ENCODE measurements around the gene NR4A2.

NR4A2 gene

DNA sequence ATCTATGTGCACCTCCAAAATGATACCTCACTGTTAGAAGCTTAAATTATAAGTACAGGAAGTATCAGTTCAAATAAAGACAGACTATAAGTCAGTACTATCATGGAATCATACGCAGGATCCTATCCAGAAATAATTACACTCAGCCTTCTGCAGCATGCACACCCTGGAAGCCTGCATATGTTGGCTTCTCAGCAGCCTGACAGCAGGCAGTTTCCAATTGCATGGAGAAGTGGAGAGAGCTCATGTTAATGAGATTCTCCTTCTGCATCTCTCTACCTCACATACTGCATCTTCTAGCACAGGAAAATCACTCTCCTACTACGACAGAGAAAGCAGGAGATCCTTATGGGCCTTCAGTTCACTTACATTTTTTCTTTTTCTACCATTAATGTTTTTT is 20.5 kb downstream of the NR4A2 start:
- no peak for DNase-seq (ENCODE audit: low spot score)
- in situ Hi-C loops (cut with MboI; ENCODE audit: low pct_unique_long_range_greater_than_20kb, low sequenced_read_pairs, unreplicated experiment) = no loop called here
- TF ChIP-seq, protein P1, sequence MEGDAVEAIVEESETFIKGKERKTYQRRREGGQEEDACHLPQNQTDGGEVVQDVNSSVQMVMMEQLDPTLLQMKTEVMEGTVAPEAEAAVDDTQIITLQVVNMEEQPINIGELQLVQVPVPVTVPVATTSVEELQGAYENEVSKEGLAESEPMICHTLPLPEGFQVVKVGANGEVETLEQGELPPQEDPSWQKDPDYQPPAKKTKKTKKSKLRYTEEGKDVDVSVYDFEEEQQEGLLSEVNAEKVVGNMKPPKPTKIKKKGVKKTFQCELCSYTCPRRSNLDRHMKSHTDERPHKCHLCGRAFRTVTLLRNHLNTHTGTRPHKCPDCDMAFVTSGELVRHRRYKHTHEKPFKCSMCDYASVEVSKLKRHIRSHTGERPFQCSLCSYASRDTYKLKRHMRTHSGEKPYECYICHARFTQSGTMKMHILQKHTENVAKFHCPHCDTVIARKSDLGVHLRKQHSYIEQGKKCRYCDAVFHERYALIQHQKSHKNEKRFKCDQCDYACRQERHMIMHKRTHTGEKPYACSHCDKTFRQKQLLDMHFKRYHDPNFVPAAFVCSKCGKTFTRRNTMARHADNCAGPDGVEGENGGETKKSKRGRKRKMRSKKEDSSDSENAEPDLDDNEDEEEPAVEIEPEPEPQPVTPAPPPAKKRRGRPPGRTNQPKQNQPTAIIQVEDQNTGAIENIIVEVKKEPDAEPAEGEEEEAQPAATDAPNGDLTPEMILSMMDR (IDR thresholded peaks at IDR 0.05; ENCODE audit: extremely low read depth, insufficient read depth, missing control alignments) = no peak

DNA sequence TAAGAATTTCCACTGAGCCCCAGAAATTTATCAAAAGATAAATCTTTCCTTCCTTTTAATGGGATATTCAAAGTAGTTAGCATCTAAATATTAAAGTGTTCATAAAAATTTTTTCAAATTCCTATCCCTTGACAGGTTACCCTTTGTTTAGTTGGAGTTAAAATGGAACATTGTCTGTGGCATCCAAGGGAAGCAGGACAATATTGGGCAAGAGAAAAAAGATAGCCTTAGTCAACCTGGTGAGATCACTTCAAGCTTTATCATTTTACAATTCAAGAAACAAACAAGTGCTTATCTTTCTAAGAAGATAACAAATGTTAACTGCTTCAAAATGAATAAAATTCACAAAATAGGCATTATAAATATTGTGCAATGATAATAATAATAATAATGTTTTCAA is 21.7 kb downstream of the NR4A2 start:
- TF ChIP-seq, protein P1 (IDR thresholded peaks at IDR 0.05; ENCODE audit: extremely low read depth, insufficient read depth, missing control alignments) = no peak
- in situ Hi-C loops (cut with MboI; ENCODE audit: low pct_unique_long_range_greater_than_20kb, low sequenced_read_pairs, unreplicated experiment) = no loop called here
- DNase-seq (ENCODE audit: low spot score) = no peak

DNA sequence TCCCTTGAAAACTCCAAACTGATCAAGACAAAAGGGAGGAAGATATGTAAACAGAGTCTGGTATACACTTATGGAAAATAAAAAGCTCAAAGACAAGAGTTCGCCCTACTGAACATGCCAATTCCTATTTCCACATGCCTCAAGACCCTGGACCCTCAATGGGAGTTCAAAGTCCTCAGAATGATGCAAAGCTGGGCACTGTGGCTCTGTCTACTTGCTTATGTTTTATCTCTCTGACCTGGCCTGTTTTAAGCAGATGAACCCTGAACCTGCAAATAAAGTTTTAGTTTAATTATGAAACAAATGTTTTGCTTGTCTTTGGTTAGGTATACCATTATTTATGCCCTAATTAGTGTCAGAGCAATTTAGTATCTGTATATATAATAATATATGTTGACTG is 22.6 kb downstream of the NR4A2 start:
- TF ChIP-seq, protein P1 (IDR thresholded peaks at IDR 0.05; ENCODE audit: extremely low read depth, insufficient read depth, missing control alignments) = no peak
- in situ Hi-C loops (cut with MboI; ENCODE audit: low pct_unique_long_range_greater_than_20kb, low sequenced_read_pairs, unreplicated experiment) = no loop called here

DNA sequence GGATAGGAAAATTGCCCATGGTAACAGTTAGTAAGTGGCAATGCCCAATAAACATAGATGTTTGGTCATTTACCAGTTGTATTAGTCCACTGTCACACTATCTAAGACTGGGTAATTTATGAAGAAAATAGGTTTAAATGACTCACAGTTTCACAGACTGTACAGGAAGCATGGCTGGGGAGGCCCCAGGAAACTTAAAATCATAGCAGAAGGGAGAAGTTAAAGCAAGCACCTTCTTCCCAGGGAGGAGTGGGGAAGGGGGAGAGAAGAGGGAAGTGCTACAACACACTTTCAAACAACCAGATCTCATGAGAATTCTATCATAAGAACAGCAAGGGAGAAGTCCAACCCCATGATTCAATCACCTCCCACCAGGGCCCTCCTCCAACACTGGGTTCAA is 23.4 kb downstream of the NR4A2 start:
- DNase-seq (ENCODE audit: low spot score) = no peak
- in situ Hi-C loops (cut with MboI; ENCODE audit: low pct_unique_long_range_greater_than_20kb, low sequenced_read_pairs, unreplicated experiment) = no loop called here
- TF ChIP-seq, protein P1 (IDR thresholded peaks at IDR 0.05; ENCODE audit: extremely low read depth, insufficient read depth, missing control alignments) = no peak

More for the DNA sequence above, 22.6 kb downstream of the NR4A2 start:
- DNase-seq (ENCODE audit: low spot score) = no peak

DNA sequence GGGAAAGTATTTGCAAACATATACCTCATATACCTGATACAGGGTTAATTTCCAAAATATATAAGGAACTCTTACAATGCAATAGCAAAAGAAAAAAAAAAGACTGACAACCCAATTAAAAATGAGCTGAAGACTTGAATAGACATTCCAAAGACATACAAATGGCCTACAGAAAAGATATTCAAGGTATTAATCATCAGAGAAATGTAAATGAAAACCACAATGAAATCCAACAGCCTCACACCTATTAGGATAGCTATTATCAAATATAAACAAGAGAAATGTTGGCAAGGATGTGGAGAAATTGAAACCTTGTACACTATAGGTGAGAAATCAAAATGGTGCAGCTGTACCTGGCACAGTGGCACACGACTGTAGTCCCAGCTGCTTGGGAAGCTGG is 25.7 kb downstream of the NR4A2 start:
- no peak for DNase-seq (ENCODE audit: low spot score)
- TF ChIP-seq, protein P1 (IDR thresholded peaks at IDR 0.05; ENCODE audit: extremely low read depth, insufficient read depth, missing control alignments) = no peak
- in situ Hi-C loops (cut with MboI; ENCODE audit: low pct_unique_long_range_greater_than_20kb, low sequenced_read_pairs, unreplicated experiment) = no loop called here

DNA sequence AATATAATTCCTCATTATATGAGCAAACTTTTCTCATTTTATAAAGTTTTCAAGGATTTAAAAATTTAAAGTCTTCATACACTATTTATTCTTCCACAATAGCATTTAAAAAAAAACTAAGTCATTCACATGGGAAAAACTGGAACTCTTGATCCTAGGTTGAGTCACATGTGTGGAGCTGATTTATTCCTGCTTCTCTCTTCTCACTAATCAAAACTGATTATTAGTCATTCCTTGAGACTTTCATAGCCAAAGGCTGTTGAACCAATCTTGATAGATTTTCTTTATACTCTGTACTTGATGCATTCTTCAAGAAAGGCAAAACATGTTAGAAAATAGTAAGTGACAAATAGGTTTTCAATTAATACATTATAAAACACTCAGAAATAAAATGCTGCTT is 27.4 kb downstream of the NR4A2 start:
- DNase-seq (ENCODE audit: low spot score) = no peak
- TF ChIP-seq, protein P1 (IDR thresholded peaks at IDR 0.05; ENCODE audit: extremely low read depth, insufficient read depth, missing control alignments) = no peak
- in situ Hi-C loops (cut with MboI; ENCODE audit: low pct_unique_long_range_greater_than_20kb, low sequenced_read_pairs, unreplicated experiment) = no loop called here

DNA sequence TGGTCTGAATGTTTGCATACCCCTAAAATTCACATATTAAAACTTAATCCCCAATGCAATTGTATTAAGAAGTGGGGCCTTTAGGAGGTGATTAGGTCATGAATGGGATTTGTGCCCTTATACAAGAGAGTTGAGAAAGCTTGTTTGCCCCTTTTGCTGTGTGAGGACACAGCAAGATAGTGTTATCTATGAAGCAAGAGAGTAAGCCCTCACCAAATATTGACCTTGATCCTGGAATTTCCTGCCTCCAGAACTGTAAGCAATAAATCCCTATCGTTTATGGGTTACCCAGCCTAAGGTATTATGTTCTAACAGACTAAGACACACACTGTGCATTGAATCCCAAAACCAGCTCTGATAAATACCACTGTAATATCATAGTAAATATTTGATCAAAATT is 32.2 kb downstream of the NR4A2 start:
- in situ Hi-C loops (cut with MboI; ENCODE audit: low pct_unique_long_range_greater_than_20kb, low sequenced_read_pairs, unreplicated experiment) = no loop called here
- DNase-seq (ENCODE audit: low spot score) = no peak
- TF ChIP-seq, protein P1 (IDR thresholded peaks at IDR 0.05; ENCODE audit: extremely low read depth, insufficient read depth, missing control alignments) = no peak

Measured in GM13977 (cell line).